Osteoblast (primary cell): ENCODE measurements around the gene NFKBIA. TPM values are rescaled to one million over a fixed set of nuclear protein-coding genes. Genes with fewer than 3 reads are reported as not detected.
A peak's percentile ranks its signal among the peaks of the same experiment; 100 is the strongest.

Experiments
- DNase-seq: peaks from one replicate; pipeline ENCODE4 v3.0.0; 2011; ENCODE audit warnings: low spot score, mixed read lengths; ENCODE audit not compliant: insufficient read length; ENCODE audit errors: missing footprints
- H2AFZ ChIP-seq: 2 replicates; pipeline ENCODE4 v1.6.0; 2011; ENCODE audit warnings: mild to moderate bottlenecking, low read length
- H3K27ac ChIP-seq: 2 replicates; pipeline ENCODE4 v1.5.1; 2011; ENCODE audit warnings: mild to moderate bottlenecking, low read depth, low read length, moderate library complexity
- H3K27me3 ChIP-seq: 2 replicates; pipeline ENCODE4 v1.6.0; 2012; ENCODE audit warnings: mild to moderate bottlenecking, control low read depth, inconsistent platforms, low read length, moderate library complexity; ENCODE audit not compliant: insufficient read depth
- H3K36me3 ChIP-seq: 2 replicates; pipeline ENCODE4 v1.5.1; 2011; ENCODE audit warnings: mild to moderate bottlenecking, low read length, control low read depth, moderate library complexity; ENCODE audit not compliant: insufficient read depth
- H3K4me1 ChIP-seq: 2 replicates; pipeline ENCODE4 v1.5.1; 2011; ENCODE audit warnings: mild to moderate bottlenecking, low read length, control low read depth, moderate library complexity; ENCODE audit not compliant: insufficient read depth
- H3K4me2 ChIP-seq: 2 replicates; pipeline ENCODE4 v1.6.0; 2011; ENCODE audit warnings: mild to moderate bottlenecking, low read length; ENCODE audit not compliant: insufficient read depth
- H3K4me3 ChIP-seq: fragments of 200-600 bp; sonication (generic); 3 replicates; pipeline ENCODE4 v1.5.1; 2012; ENCODE audit warnings: mild to moderate bottlenecking, low read length, inconsistent platforms; ENCODE audit not compliant: insufficient read depth
- H3K79me2 ChIP-seq: 2 replicates; pipeline ENCODE4 v1.6.0; 2012; ENCODE audit warnings: mild to moderate bottlenecking, low read length, control low read depth, inconsistent platforms; ENCODE audit not compliant: insufficient read depth
- H3K9me3 ChIP-seq: 2 replicates; pipeline ENCODE4 v1.5.1; 2011; ENCODE audit warnings: low read depth, low read length, control low read depth
- H4K20me1 ChIP-seq: 2 replicates; pipeline ENCODE4 v1.6.0; 2012; ENCODE audit warnings: mild to moderate bottlenecking, low read length, control low read depth; ENCODE audit not compliant: insufficient read depth
- total RNA-seq: library from RNA; depleted of rRNA; stranded (reverse); fragments of >200 nt; gene quantifications from 2 replicates; pipeline ENCODE4 v1.2.3, GENCODE V29; 2012
- TF ChIP-seq, protein P1 (sequence below): IDR thresholded peaks from 2 replicates; pipeline ENCODE4 v1.5.1; 2011; ENCODE audit warnings: mild to moderate bottlenecking, low read depth, low read length, moderate library complexity; ENCODE audit errors: extremely low read depth

The NFKBIA gene
- total RNA-seq, 1 donor, result 51.0 TPM

DNA sequence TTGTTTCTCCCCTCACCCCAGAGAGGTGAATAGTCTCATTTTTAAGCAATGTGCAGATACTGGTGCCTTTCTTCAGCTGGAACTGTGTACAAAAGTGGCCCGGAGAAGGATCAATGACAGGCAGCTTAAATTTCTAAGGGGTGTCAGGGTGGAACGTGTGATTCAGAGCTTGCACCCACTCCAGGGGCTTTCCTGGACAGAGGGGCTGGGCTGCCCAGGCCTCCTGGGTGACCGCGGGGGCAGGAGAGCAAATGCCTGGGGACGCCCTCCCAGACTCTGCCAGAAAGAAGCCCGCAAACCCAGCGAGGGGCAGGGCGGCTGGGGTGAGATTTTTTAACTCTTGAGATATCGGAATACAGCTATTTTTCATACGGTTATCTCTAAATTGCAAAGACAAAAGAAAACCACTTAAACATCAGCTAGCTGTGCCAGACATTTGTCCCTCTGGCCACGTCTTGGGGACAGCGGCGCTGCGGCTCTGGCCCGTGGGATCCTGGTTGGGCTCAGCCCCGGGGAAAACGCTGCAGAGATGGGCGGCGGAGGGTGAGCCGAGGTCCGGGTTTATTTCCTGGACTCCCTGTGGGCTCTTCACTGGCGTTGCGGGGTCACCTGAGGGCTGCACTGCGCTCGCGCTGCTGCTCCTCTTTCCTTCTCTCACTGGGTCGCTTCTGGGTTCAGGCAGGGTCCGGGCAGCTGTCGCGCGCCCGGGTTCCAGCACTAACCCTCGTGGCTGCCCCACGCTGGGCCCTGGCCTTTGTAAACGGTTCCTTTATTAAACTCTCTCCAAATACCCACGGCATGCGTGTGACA lies 35.8 kb downstream of the NFKBIA start:
- Histone ChIP-seq H4K20me1 (no peaks in the 10 kb centered on the region), H3K9me3 (no peaks in the 10 kb centered on the region), H3K4me1 (peaks cover 44% of the 10 kb centered on the region), H3K79me2 (no peaks in the 10 kb centered on the region), H3K27me3 (no peaks in the 10 kb centered on the region), H3K36me3 (no peaks in the 10 kb centered on the region), H3K27ac (no peak overlapping the region), H3K4me2 (peak overlapping the region; percentile 68), H2AFZ (peak overlapping the region; percentile 81), H3K4me3 (peak overlapping the region; percentile 50)
- TF ChIP-seq, protein P1, sequence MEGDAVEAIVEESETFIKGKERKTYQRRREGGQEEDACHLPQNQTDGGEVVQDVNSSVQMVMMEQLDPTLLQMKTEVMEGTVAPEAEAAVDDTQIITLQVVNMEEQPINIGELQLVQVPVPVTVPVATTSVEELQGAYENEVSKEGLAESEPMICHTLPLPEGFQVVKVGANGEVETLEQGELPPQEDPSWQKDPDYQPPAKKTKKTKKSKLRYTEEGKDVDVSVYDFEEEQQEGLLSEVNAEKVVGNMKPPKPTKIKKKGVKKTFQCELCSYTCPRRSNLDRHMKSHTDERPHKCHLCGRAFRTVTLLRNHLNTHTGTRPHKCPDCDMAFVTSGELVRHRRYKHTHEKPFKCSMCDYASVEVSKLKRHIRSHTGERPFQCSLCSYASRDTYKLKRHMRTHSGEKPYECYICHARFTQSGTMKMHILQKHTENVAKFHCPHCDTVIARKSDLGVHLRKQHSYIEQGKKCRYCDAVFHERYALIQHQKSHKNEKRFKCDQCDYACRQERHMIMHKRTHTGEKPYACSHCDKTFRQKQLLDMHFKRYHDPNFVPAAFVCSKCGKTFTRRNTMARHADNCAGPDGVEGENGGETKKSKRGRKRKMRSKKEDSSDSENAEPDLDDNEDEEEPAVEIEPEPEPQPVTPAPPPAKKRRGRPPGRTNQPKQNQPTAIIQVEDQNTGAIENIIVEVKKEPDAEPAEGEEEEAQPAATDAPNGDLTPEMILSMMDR, result no peak
- DNase-seq, result peak; percentile 92

DNA sequence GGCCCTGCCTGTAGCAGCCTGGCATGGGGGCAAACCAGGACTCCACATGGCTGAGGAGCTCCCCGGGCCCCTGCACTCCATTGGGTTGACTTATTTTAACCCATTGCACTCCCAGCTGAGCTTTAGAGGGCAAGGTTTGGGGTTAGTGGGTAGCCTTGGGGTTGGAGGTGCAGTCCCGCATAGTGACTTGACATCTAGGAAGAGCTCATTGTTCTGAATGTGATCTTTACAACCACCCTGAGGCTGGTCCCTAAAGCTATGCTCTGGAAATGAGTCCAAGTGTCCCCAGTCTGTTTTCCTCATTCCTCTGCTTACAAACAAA lies 36.4 kb downstream of the NFKBIA start:
- TF ChIP-seq, protein P1, result no peak
- DNase-seq, result no peak
- H3K27ac ChIP-seq, result no peak overlapping the region
- H3K9me3 ChIP-seq, result no peaks in the 10 kb centered on the region
- no peaks in the 10 kb centered on the region for H4K20me1 ChIP-seq
- H3K4me2 ChIP-seq, result peak overlapping the region; percentile 68
- no peaks in the 10 kb centered on the region for H3K79me2 ChIP-seq
- no peak overlapping the region for H3K4me3 ChIP-seq
- H3K27me3 ChIP-seq, result no peaks in the 10 kb centered on the region
- no peaks in the 10 kb centered on the region for H3K36me3 ChIP-seq
- peaks cover 48% of the 10 kb centered on the region for H3K4me1 ChIP-seq
- no peak overlapping the region for H2AFZ ChIP-seq

DNA sequence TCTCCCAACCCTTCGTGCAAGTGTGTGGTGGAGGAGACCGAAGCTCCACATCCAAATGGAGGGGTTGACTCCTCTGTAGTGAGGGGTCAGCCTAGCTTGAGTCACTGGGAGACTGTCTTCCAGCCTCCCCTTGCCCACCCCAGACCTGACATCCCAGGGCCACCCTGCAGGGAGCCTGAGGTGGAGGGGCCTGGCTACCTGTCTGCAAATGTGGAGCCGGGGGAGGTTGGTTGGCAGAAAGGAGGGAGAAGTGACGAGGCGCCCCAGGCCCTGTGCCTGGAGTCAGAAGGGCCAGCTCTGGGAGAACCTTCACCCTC lies 37.5 kb downstream of the NFKBIA start:
- no peaks in the 10 kb centered on the region for H4K20me1 ChIP-seq
- no peaks in the 10 kb centered on the region for H3K27me3 ChIP-seq
- no peaks in the 10 kb centered on the region for H3K36me3 ChIP-seq
- TF ChIP-seq, protein P1, result no peak
- no peak overlapping the region for H3K4me2 ChIP-seq
- H3K4me3 ChIP-seq, result no peak overlapping the region
- no peak overlapping the region for H2AFZ ChIP-seq
- no peaks in the 10 kb centered on the region for H3K79me2 ChIP-seq
- no peak overlapping the region for H3K27ac ChIP-seq
- H3K4me1 ChIP-seq, result peaks cover 57% of the 10 kb centered on the region
- H3K9me3 ChIP-seq, result no peaks in the 10 kb centered on the region
- no peak for DNase-seq

DNA sequence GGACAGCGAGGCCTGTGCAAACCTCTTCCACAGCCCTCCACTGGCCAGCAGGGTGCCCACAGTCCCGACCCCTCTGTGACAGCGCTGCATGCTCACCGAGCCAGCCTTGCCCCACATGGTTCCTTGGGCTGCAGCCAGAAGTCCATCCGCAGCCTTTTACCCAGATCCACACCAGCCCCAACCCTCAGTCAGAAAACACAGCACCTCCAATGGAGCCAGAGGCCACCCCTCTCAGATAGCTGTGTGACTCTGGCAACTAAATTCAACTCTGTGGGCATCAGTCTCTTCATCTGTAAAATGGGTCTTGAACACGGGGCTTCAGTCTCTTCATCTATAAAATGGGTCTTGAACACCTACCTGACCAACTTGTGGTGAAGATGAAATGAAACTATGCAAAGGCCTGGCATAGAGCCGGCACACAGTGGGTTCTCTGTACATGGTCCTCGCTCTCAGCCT lies 38.0 kb downstream of the NFKBIA start:
- peak overlapping the region; percentile 69 for H2AFZ ChIP-seq
- peak overlapping the region; percentile 94 for H3K27ac ChIP-seq
- TF ChIP-seq, protein P1, result no peak
- no peaks in the 10 kb centered on the region for H4K20me1 ChIP-seq
- H3K36me3 ChIP-seq, result no peaks in the 10 kb centered on the region
- peaks cover 57% of the 10 kb centered on the region for H3K4me1 ChIP-seq
- no peak overlapping the region for H3K4me2 ChIP-seq
- no peaks in the 10 kb centered on the region for H3K9me3 ChIP-seq
- H3K79me2 ChIP-seq, result no peaks in the 10 kb centered on the region
- no peak overlapping the region for H3K4me3 ChIP-seq
- no peaks in the 10 kb centered on the region for H3K27me3 ChIP-seq
- DNase-seq, result no peak
